ENCODE measurements around the gene CIRBP. TPM values are rescaled to one million over a fixed set of nuclear protein-coding genes. Genes with fewer than 3 reads are reported as not detected.
A peak's percentile ranks its signal among the peaks of the same experiment; 100 is the strongest.

CIRBP gene
- total RNA-seq, 1 experiment from 2014 or later: 66.6 TPM

- no TSS peak for BruUV-seq (replicated peaks)
Measured at GRCh38 chr19:1250437-1251260, 18.5 kb upstream of the CIRBP start.

GRCh38 chr19:1251330-1252220 is 17.6 kb upstream of the CIRBP start:
- H3K4me3 ChIP-seq (ENCODE audit: low read depth in 2 of 2, low read length in 2 of 2): peak overlapping the region; percentile 59 to 68
- no peaks in the 10 kb centered on the region for H3K9me3 ChIP-seq (ENCODE audit: control insufficient read depth, insufficient read depth, low read depth, low read length)
- TF ChIP-seq SIN3A (IDR thresholded peaks at IDR 0.05; ENCODE audit: borderline replicate concordance, insufficient read depth, low read depth, low read length) (no peak), POLR2AphosphoS5 (IDR thresholded peaks at IDR 0.05; ENCODE audit: low read depth, low read length) (peak; percentile 53; the same call in 1 of the 2 replicates)
- TF ChIP-seq, protein P1, sequence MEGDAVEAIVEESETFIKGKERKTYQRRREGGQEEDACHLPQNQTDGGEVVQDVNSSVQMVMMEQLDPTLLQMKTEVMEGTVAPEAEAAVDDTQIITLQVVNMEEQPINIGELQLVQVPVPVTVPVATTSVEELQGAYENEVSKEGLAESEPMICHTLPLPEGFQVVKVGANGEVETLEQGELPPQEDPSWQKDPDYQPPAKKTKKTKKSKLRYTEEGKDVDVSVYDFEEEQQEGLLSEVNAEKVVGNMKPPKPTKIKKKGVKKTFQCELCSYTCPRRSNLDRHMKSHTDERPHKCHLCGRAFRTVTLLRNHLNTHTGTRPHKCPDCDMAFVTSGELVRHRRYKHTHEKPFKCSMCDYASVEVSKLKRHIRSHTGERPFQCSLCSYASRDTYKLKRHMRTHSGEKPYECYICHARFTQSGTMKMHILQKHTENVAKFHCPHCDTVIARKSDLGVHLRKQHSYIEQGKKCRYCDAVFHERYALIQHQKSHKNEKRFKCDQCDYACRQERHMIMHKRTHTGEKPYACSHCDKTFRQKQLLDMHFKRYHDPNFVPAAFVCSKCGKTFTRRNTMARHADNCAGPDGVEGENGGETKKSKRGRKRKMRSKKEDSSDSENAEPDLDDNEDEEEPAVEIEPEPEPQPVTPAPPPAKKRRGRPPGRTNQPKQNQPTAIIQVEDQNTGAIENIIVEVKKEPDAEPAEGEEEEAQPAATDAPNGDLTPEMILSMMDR (IDR thresholded peaks at IDR 0.05): no peak
- H3K36me3 ChIP-seq (ENCODE audit: control insufficient read depth, insufficient read depth, low read length): peaks cover 5% of the 10 kb centered on the region
- intact Hi-C loops (cut with micrococcal nuclease; ENCODE audit: unreplicated experiment): no loop called here
- ChIA-PET CTCF (no interaction called here), POLR2A (interaction anchor here (0.6 kb wide), 1 partner anchor 15 kb away, joined by 11 read pairs; no protein-coding TSS in a partner anchor)
- ATAC-seq (no peak), DNase-seq (ENCODE audit: low read depth, low spot score) (no peak)
- in situ Hi-C loops (cut with HindIII; ENCODE audit: low pct_unique_long_range_greater_than_20kb, low sequenced_read_pairs): no loop called here
- H3K27me3 ChIP-seq (ENCODE audit: control insufficient read depth, insufficient read depth, low read length): no peaks in the 10 kb centered on the region
- peak overlapping the region; percentile 81 for H3K27ac ChIP-seq (ENCODE audit: low read length)
- BruUV-seq (replicated peaks): TSS peak; percentile 57
- peaks cover 28% of the 10 kb centered on the region for H3K4me1 ChIP-seq (ENCODE audit: control insufficient read depth, insufficient read depth, low read length)

More at GRCh38 chr19:1250437-1251260, 18.5 kb upstream of the CIRBP start:
- Histone ChIP-seq H3K9me3 (ENCODE audit: control insufficient read depth, insufficient read depth, low read depth, low read length) (no peaks in the 10 kb centered on the region), H3K4me1 (ENCODE audit: control insufficient read depth, insufficient read depth, low read length) (peaks cover 27% of the 10 kb centered on the region), H3K27me3 (ENCODE audit: control insufficient read depth, insufficient read depth, low read length) (no peaks in the 10 kb centered on the region), H3K36me3 (ENCODE audit: control insufficient read depth, insufficient read depth, low read length) (peaks cover 5% of the 10 kb centered on the region), H3K27ac (ENCODE audit: low read length) (peak overlapping the region; percentile 81), H3K4me3 (ENCODE audit: low read depth in 2 of 2, low read length in 2 of 2) (peak overlapping the region; percentile 59 to 68)
- intact Hi-C loops (cut with micrococcal nuclease; ENCODE audit: unreplicated experiment) (no loop called here), in situ Hi-C loops (cut with HindIII; ENCODE audit: low pct_unique_long_range_greater_than_20kb, low sequenced_read_pairs) (no loop called here)
- TF ChIP-seq SIN3A (IDR thresholded peaks at IDR 0.05; ENCODE audit: borderline replicate concordance, insufficient read depth, low read depth, low read length): no peak
- TF ChIP-seq, protein P2, sequence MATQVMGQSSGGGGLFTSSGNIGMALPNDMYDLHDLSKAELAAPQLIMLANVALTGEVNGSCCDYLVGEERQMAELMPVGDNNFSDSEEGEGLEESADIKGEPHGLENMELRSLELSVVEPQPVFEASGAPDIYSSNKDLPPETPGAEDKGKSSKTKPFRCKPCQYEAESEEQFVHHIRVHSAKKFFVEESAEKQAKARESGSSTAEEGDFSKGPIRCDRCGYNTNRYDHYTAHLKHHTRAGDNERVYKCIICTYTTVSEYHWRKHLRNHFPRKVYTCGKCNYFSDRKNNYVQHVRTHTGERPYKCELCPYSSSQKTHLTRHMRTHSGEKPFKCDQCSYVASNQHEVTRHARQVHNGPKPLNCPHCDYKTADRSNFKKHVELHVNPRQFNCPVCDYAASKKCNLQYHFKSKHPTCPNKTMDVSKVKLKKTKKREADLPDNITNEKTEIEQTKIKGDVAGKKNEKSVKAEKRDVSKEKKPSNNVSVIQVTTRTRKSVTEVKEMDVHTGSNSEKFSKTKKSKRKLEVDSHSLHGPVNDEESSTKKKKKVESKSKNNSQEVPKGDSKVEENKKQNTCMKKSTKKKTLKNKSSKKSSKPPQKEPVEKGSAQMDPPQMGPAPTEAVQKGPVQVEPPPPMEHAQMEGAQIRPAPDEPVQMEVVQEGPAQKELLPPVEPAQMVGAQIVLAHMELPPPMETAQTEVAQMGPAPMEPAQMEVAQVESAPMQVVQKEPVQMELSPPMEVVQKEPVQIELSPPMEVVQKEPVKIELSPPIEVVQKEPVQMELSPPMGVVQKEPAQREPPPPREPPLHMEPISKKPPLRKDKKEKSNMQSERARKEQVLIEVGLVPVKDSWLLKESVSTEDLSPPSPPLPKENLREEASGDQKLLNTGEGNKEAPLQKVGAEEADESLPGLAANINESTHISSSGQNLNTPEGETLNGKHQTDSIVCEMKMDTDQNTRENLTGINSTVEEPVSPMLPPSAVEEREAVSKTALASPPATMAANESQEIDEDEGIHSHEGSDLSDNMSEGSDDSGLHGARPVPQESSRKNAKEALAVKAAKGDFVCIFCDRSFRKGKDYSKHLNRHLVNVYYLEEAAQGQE (IDR thresholded peaks at IDR 0.05; ENCODE audit: insufficient read depth in 1 of 2, low read depth in 2 of 2, low read length in 1 of 2): no peak
- TF ChIP-seq POLR2AphosphoS5 (IDR thresholded peaks at IDR 0.05; ENCODE audit: low read depth, low read length): no peak
- TF ChIP-seq, protein P1 (IDR thresholded peaks at IDR 0.05): no peak; the same call in 1 of the 2 replicates
- 0 out of 2 replicates have a peak, but pooled peaks have one; percentile 6 for TF ChIP-seq TCF7L2 (IDR thresholded peaks at IDR 0.05; ENCODE audit: low read depth, low read length)
- ATAC-seq (no peak), DNase-seq (ENCODE audit: low read depth, low spot score) (no peak)
- POLR2A ChIA-PET: no interaction called here
- CTCF ChIA-PET: no interaction called here

Measured in Panc1 (cell line).